HepG2 (cell line): Measurements from ENCODE around the gene MAN1C1. TPM values are rescaled to one million over a fixed set of nuclear protein-coding genes. Genes with fewer than 3 reads are reported as not detected.

Experiments used
- ATAC-seq: fragments of 200-7000 bp; cut with Tn5 transposase; 3 replicates; pipeline ENCODE4 v1.9.1; 2020; ENCODE audit warnings: mild to moderate bottlenecking, moderate library complexity
- BruUV-seq: library from RNA; stranded (reverse); fragments of 400-500 nt; replicated peaks from 2 replicates; lab custom pipeline; 2021; lab: Mats Ljungman, UMichigan
- CTCF ChIA-PET: fragments of 300-600 bp; formaldehyde crosslinking; extraction: SDS; loops from one replicate; lab custom pipeline; 2021; ENCODE audit warnings: low total read pairs, inconsistent platforms, low intra/inter-chr PET ratio; lab: Yijun Ruan, JAX
- POLR2A ChIA-PET: fragments of 350-600 bp; sonication (Branson Sonifier 250); formaldehyde crosslinking; loops from one replicate; lab custom pipeline; 2020; ENCODE audit warnings: antibody characterized with exemption, inconsistent platforms; lab: Yijun Ruan, JAX
- DNase-seq: peaks from one replicate; pipeline ENCODE4 v3.0.0-alpha.2; 2015; ENCODE audit warnings: low spot score
- FAIRE-seq: peaks from 3 replicates; lab custom pipeline; 2011; peaks lifted over from hg19 to GRCh38; lab: Jason Lieb, UNC
- H2AFZ ChIP-seq: one replicate; pipeline ENCODE4 v1.6.1; 2011; ENCODE audit warnings: low read length, inconsistent platforms
- H3K27ac ChIP-seq: fragments of 300-600 bp; 3 replicates; pipeline ENCODE4 v1.8.0; 2011; ENCODE audit warnings: mixed run types, mild to moderate bottlenecking, mixed read lengths, low read length, inconsistent platforms; ENCODE audit not compliant: insufficient read depth; ENCODE audit errors: extremely low read length
- H3K27me3 ChIP-seq, 2 experiments: fragments of 200-600 bp in 1 of 2; 2 replicates in 1 of 2; 3 replicates in 1 of 2; pipeline versions ENCODE4 v1.6.0 to v1.8.0; 2011; ENCODE audit warnings: low read length in 2 of 2, mild to moderate bottlenecking in 2 of 2, moderate library complexity in 2 of 2, inconsistent platforms in 1 of 2; ENCODE audit not compliant: insufficient read depth in 2 of 2, control insufficient read depth in 1 of 2
- H3K36me3 ChIP-seq, 2 experiments: fragments of 200-600 bp in 1 of 2; replicated peaks in 1 of 2; 2 replicates in 1 of 2; 3 replicates in 1 of 2; pipeline versions ENCODE4 v1.5.1 to v1.8.0; 2011; ENCODE audit warnings: low read length in 2 of 2, inconsistent platforms in 1 of 2; ENCODE audit not compliant: insufficient read depth in 2 of 2, control insufficient read depth in 1 of 2
- H3K4me1 ChIP-seq: 2 replicates; pipeline ENCODE4 v1.5.1; 2012; ENCODE audit warnings: low read length, inconsistent platforms; ENCODE audit not compliant: insufficient read depth
- H3K4me2 ChIP-seq: 2 replicates; pipeline ENCODE4 v1.6.0; 2011; ENCODE audit warnings: low read depth, low read length, inconsistent platforms
- H3K4me3 ChIP-seq, 3 experiments: fragments of 200-600 bp in 1 of 3; sonication (generic), shearing (Covaris generic) in 1 of 3; replicated peaks in 1 of 3; 2 replicates each; pipeline ENCODE4 v1.5.1; 2011 to 2016; ENCODE audit warnings: low read length in 3 of 3, inconsistent platforms in 2 of 3, low read depth in 2 of 3, mild to moderate bottlenecking in 2 of 3, control low read depth in 1 of 3, mixed read lengths in 1 of 3; ENCODE audit not compliant: insufficient read depth in 1 of 3
- H3K79me2 ChIP-seq: one replicate; pipeline ENCODE4 v1.6.1; 2011; ENCODE audit warnings: low read length, inconsistent platforms; ENCODE audit not compliant: insufficient read depth
- H3K9ac ChIP-seq: 2 replicates; pipeline ENCODE4 v1.6.0; 2011; ENCODE audit warnings: mild to moderate bottlenecking, low read depth, low read length, inconsistent platforms; ENCODE audit not compliant: insufficient read depth
- H3K9me3 ChIP-seq: 2 replicates; pipeline ENCODE4 v1.5.1; 2012; ENCODE audit warnings: mild to moderate bottlenecking, low read length
- H4K20me1 ChIP-seq: 2 replicates; pipeline ENCODE4 v1.6.0; 2011; ENCODE audit warnings: inconsistent platforms, mild to moderate bottlenecking, low read length, moderate library complexity; ENCODE audit not compliant: insufficient read depth
- ESRRA ChIP-seq: sonication (generic); formaldehyde crosslinking; IDR thresholded peaks from 2 replicates; pipeline ENCODE4 v1.5.1; 2020; ENCODE audit warnings: mild to moderate bottlenecking, low read depth, missing genetic modification reagents
- ETV5 ChIP-seq: IDR thresholded peaks from 2 replicates; pipeline ENCODE4 v1.6.1; 2018; ENCODE audit warnings: missing biosample characterization, missing genetic modification reagents, inconsistent platforms, borderline replicate concordance
- KLF6 ChIP-seq: IDR thresholded peaks from 2 replicates; pipeline ENCODE4 v1.8.0; 2016; ENCODE audit warnings: missing biosample characterization, missing genetic modification reagents
- NR0B2 ChIP-seq: sonication (generic); formaldehyde crosslinking; IDR thresholded peaks from 2 replicates; pipeline ENCODE4 v1.4.0; 2020; ENCODE audit warnings: mild to moderate bottlenecking, missing genetic modification reagents
- RARG ChIP-seq: sonication (generic); formaldehyde crosslinking; IDR thresholded peaks from 2 replicates; pipeline ENCODE4 v1.4.0; 2020; ENCODE audit warnings: low read depth, mild to moderate bottlenecking, missing genetic modification reagents
- ZNF367 ChIP-seq: sonication (generic); formaldehyde crosslinking; IDR thresholded peaks from 2 replicates; pipeline ENCODE4 v1.4.0; 2020; ENCODE audit warnings: missing genetic modification reagents, borderline replicate concordance
- ZNF564 ChIP-seq: sonication (generic); formaldehyde crosslinking; IDR thresholded peaks from 2 replicates; pipeline ENCODE4 v1.8.1; 2023; ENCODE audit warnings: mild to moderate bottlenecking, missing genetic modification reagents
- ZNF577 ChIP-seq: sonication (generic); formaldehyde crosslinking; IDR thresholded peaks from 2 replicates; pipeline ENCODE4 v1.4.0; 2020; ENCODE audit warnings: mild to moderate bottlenecking, low read depth, missing genetic modification reagents, borderline replicate concordance
- ZNF629 ChIP-seq: sonication (generic); formaldehyde crosslinking; conservative IDR thresholded peaks from 2 replicates; pipeline ENCODE4 v1.5.0; 2020; ENCODE audit warnings: missing genetic modification reagents
- ZSCAN21 ChIP-seq: sonication (generic); formaldehyde crosslinking; IDR thresholded peaks from 2 replicates; pipeline ENCODE4 v1.8.0; 2022; ENCODE audit warnings: mild to moderate bottlenecking, missing genetic modification reagents, moderate library complexity, borderline replicate concordance
- WGBS: methylation state at CpG from one replicate; pipeline ENCODE4 v1.1.6; 2017; ENCODE audit warnings: low lambda C conversion rate; 5-methylcytosine and 5-hydroxymethylcytosine counted together
- in situ Hi-C: cut with HindIII; loops from 2 replicates; pipeline ENCODE4 v1.10.0; 2017; ENCODE audit warnings: low pct_unique_long_range_greater_than_20kb; ENCODE audit not compliant: extremely low pct_ligation_motif_present
- intact Hi-C: fragments of 100-400 bp; cut with micrococcal nuclease; formaldehyde crosslinking; loops from one replicate; pipeline ENCODE4 v1.10.0; 2022; ENCODE audit not compliant: unreplicated experiment
- polyA plus RNA-seq, 8 experiments: library from polyadenylated mRNA; depleted of rRNA in 3 of 8; stranded (reverse) in 7 of 8; unstranded in 1 of 8; fragments of >200 nt; fragmentation: Illumina TruSeq in 4 of 8; extraction: Trizol in 4 of 8; gene quantifications; 2 replicates each; pipeline versions ENCODE4 v1.2.1 to v1.2.3, GENCODE V29; 2011 to 2016; ENCODE audit warnings: low read depth in 4 of 8, missing spikeins in 1 of 8, mixed read lengths in 1 of 8; ENCODE audit not compliant: insufficient read depth in 1 of 8
- total RNA-seq, 5 experiments: library from RNA; depleted of rRNA; stranded (reverse); fragments of >200 nt; fragmentation: Illumina TruSeq; extraction: Trizol; gene quantifications; 2 replicates each; pipeline ENCODE4 v1.2.3, GENCODE V29; 2016; ENCODE audit warnings: low read depth in 1 of 5
- TF ChIP-seq, protein P1 (sequence below): sonication (generic); formaldehyde crosslinking; IDR thresholded peaks from 2 replicates; pipeline ENCODE4 v1.4.0; 2020; ENCODE audit warnings: missing genetic modification reagents
- TF ChIP-seq, protein P2 (sequence below): sonication (generic); formaldehyde crosslinking; IDR thresholded peaks from 2 replicates; pipeline ENCODE4 v1.4.0; 2020; ENCODE audit warnings: missing genetic modification reagents, borderline replicate concordance
- TF ChIP-seq, protein P3 (sequence below): sonication (generic); formaldehyde crosslinking; IDR thresholded peaks from 2 replicates; pipeline ENCODE4 v1.4.0; 2020; ENCODE audit warnings: mild to moderate bottlenecking, missing genetic modification reagents, borderline replicate concordance

Gene MAN1C1
- total and polyA plus RNA-seq, 2 of the 13 experiments (the other 11 are each of a cell fraction or from before 2014, with no cell fraction given) = 0.18 to 0.49 TPM

- H3K27ac ChIP-seq = no peak overlapping the region
- TF ChIP-seq, protein P1, sequence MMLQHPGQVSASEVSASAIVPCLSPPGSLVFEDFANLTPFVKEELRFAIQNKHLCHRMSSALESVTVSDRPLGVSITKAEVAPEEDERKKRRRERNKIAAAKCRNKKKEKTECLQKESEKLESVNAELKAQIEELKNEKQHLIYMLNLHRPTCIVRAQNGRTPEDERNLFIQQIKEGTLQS (CRISPR knock-in tag) = no peak
- TF ChIP-seq NR0B2 (CRISPR knock-in tag) = no peak
- TF ChIP-seq ZNF367 (CRISPR knock-in tag) = no peak
- no peak for TF ChIP-seq ZSCAN21 (CRISPR knock-in tag)
- TF ChIP-seq RARG (CRISPR knock-in tag) = no peak
- no peak for TF ChIP-seq ZNF577
- no peak for TF ChIP-seq ESRRA (CRISPR knock-in tag)
- TF ChIP-seq, protein P2, sequence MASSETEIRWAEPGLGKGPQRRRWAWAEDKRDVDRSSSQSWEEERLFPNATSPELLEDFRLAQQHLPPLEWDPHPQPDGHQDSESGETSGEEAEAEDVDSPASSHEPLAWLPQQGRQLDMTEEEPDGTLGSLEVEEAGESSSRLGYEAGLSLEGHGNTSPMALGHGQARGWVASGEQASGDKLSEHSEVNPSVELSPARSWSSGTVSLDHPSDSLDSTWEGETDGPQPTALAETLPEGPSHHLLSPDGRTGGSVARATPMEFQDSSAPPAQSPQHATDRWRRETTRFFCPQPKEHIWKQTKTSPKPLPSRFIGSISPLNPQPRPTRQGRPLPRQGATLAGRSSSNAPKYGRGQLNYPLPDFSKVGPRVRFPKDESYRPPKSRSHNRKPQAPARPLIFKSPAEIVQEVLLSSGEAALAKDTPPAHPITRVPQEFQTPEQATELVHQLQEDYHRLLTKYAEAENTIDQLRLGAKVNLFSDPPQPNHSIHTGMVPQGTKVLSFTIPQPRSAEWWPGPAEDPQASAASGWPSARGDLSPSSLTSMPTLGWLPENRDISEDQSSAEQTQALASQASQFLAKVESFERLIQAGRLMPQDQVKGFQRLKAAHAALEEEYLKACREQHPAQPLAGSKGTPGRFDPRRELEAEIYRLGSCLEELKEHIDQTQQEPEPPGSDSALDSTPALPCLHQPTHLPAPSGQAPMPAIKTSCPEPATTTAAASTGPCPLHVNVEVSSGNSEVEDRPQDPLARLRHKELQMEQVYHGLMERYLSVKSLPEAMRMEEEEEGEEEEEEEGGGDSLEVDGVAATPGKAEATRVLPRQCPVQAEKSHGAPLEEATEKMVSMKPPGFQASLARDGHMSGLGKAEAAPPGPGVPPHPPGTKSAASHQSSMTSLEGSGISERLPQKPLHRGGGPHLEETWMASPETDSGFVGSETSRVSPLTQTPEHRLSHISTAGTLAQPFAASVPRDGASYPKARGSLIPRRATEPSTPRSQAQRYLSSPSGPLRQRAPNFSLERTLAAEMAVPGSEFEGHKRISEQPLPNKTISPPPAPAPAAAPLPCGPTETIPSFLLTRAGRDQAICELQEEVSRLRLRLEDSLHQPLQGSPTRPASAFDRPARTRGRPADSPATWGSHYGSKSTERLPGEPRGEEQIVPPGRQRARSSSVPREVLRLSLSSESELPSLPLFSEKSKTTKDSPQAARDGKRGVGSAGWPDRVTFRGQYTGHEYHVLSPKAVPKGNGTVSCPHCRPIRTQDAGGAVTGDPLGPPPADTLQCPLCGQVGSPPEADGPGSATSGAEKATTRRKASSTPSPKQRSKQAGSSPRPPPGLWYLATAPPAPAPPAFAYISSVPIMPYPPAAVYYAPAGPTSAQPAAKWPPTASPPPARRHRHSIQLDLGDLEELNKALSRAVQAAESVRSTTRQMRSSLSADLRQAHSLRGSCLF (CRISPR knock-in tag) = no peak
- no peak for TF ChIP-seq ETV5 (CRISPR knock-in tag)
- TF ChIP-seq ZNF564 (CRISPR knock-in tag) = no peak
- TF ChIP-seq ZNF629 (CRISPR knock-in tag) = no peak
- no peak for TF ChIP-seq KLF6 (CRISPR knock-in tag)
- TF ChIP-seq, protein P3, sequence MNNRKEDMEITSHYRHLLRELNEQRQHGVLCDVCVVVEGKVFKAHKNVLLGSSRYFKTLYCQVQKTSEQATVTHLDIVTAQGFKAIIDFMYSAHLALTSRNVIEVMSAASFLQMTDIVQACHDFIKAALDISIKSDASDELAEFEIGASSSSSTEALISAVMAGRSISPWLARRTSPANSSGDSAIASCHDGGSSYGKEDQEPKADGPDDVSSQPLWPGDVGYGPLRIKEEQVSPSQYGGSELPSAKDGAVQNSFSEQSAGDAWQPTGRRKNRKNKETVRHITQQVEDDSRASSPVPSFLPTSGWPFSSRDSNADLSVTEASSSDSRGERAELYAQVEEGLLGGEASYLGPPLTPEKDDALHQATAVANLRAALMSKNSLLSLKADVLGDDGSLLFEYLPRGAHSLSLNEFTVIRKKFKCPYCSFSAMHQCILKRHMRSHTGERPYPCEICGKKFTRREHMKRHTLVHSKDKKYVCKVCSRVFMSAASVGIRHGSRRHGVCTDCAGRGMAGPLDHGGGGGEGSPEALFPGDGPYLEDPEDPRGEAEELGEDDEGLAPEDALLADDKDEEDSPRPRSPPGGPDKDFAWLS (CRISPR knock-in tag) = no peak
- in situ Hi-C loops (no loop called here), intact Hi-C loops (no loop called here)
- WGBS = 21% methylated on average over 7 of the region's 13 CpGs
- no peak overlapping the region for H3K4me2 ChIP-seq
- H3K9me3 ChIP-seq = no peaks in the 10 kb centered on the region
- no peaks in the 10 kb centered on the region for H3K36me3 ChIP-seq
- FAIRE-seq = no peak
- no peak overlapping the region for H2AFZ ChIP-seq
- no peak overlapping the region for H3K9ac ChIP-seq
- no TSS peak for BruUV-seq
- H3K4me3 ChIP-seq = no peak overlapping the region
- ChIA-PET POLR2A (no interaction called here), CTCF (no interaction called here)
- H3K27me3 ChIP-seq = peaks cover 5 to 24% of the 10 kb centered on the region in 2 experiments
- H4K20me1 ChIP-seq = no peaks in the 10 kb centered on the region
- H3K4me1 ChIP-seq = no peaks in the 10 kb centered on the region
- ATAC-seq = no peak
- no peaks in the 10 kb centered on the region for H3K79me2 ChIP-seq
- no peak for DNase-seq
Observed at GRCh38 chr1:25658791-25659431, 42.3 kb downstream of the MAN1C1 start.
